MV-4-11 (cell line): ENCODE measurements around the gene NADK.
"Not testable (repeated sequence)": the region's sequence is repeated elsewhere in the genome, so short reads cannot be mapped to it uniquely, and the experiment has no call there.

ENCODE experiments used
- DNase-seq: peaks from one replicate; lab custom pipeline; 2025; lab: John Stamatoyannopoulos, UW

The NADK gene

GRCh38 chr1:1746566-1746909 is 31.7 kb downstream of the NADK start:
- not testable (repeated sequence) for DNase-seq

- DNase-seq, result peak; percentile 79
These were observed 32.4 kb downstream of the NADK start for GRCh38 chr1:1745651-1746565.

GRCh38 chr1:1742529-1742928 is 35.7 kb downstream of the NADK start:
- not testable (repeated sequence) for DNase-seq

GRCh38 chr1:1741013-1741412 is 37.3 kb downstream of the NADK start:
- DNase-seq, result peak; percentile 46

GRCh38 chr1:1738799-1739337 is 39.4 kb downstream of the NADK start:
- not testable (repeated sequence) for DNase-seq

- DNase-seq, result not testable (repeated sequence)
These were observed 40.3 kb downstream of the NADK start for GRCh38 chr1:1737675-1738590.

GRCh38 chr1:1732381-1732780 is 45.9 kb downstream of the NADK start:
- DNase-seq, result no peak

GRCh38 chr1:1730870-1731269 is 47.4 kb downstream of the NADK start:
- DNase-seq, result no peak

DNA sequence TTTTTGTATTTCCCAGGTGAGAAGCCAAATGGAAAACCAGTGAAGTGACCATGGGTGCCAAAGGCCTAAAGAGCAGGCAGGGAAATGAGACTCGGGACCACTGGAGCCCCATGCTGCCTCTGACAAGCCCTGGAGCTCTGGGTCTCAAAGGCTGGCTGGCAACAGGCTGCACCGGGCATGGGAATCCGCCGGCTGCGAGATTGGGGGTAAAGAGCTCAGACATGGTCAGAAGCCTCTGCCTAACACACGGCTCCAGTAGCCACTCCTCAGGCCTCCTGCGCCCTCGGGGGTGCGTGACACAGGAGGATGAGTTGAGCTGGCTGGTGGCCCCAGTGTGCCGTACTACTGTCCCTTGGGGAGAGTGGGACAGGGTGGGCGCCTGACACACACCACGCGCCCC is 48.0 kb downstream of the NADK start:
- not testable (repeated sequence) for DNase-seq

- not testable (repeated sequence) for DNase-seq
These were observed 49.0 kb downstream of the NADK start for GRCh38 chr1:1729116-1729816.

DNA sequence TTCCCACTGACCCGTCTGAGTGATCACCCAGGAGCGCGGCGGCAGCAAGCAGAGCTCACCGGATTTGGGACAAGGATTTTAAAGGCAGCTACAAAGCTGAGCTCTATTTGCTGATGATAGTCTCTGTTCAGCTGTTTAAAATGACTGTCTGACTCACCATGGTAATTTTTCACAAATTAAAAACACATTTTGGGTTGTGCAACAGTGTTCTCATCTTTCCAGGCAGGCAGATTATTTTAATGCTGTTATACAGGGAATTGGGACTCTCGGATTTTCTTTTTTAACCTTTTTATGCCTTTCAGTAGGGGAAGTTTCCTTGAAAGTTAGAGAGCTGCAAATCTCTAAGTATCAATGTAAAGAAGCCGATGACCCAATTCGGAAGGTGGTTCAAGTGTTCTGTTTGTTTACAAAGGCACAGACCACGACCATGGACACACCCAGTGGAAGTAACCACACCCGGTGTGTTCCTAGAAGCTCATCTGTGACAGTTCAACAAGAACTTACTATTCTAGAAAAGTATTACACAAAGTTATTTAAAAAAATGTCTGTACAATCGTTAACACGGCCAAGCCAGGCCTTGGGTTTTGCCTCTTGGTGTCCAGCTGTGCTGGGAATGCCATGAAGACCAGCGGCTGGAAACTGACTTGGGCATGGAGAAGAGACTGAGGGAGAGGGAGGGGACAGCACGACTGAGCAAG is 49.8 kb downstream of the NADK start:
- DNase-seq, result peak; percentile 55

- not testable (repeated sequence) for DNase-seq
These were observed 51.1 kb downstream of the NADK start for GRCh38 chr1:1727131-1727651.

DNA sequence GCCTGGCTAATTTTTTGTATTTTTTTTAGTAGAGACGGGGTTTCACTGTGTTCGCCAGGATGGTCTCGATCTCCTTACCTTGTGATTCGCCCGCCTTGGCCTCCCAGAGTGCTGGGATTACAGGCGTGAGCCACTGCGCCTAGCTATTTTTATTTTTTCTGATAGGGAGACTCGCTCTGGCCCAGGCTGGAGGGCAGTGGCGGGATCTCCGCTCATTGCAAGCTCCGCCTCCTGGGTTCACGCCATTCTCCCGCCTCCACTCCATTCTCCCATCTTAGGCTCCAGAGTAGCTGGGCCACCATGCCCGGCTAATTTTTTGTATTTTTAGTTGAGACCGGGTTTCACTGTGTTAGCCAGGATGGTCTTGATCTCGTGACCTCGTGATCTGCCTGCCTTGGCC is 52.2 kb downstream of the NADK start:
- not testable (repeated sequence) for DNase-seq

GRCh38 chr1:1724035-1724864 is 54.0 kb downstream of the NADK start, which contains the start of gene CDK11A:
TSS of gene CDK11A (minus strand) at chr1:1724357. CDS start at chr1:1722818, 1,539 bp downstream.
- peak; percentile 99 for DNase-seq

GRCh38 chr1:1721201-1721600 is 57.1 kb downstream of the NADK start:
- DNase-seq, result no peak

- not testable (repeated sequence) for DNase-seq
These were observed 63.0 kb downstream of the NADK start for GRCh38 chr1:1715109-1715883.

DNA sequence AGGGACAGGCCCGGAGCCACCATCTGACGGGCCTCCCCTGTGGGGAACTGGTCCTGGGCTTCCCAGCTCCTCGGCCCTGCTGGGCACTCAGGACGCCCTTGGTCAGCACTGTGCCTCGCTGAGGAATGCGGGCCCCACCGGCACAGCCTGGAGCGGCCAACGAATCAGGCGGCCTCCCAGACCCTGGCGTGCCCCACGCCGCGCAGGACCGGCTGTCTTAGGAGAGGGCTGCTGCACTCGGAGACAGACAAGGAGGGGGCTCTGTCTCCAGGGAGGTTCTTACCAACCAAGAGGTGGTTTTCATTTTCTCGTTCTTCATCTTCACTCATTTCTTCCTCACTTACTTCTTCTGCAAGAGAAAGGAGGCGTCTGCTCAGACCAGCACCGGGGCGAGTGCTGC is 70.4 kb downstream of the NADK start:
- DNase-seq, result not testable (repeated sequence)

DNA sequence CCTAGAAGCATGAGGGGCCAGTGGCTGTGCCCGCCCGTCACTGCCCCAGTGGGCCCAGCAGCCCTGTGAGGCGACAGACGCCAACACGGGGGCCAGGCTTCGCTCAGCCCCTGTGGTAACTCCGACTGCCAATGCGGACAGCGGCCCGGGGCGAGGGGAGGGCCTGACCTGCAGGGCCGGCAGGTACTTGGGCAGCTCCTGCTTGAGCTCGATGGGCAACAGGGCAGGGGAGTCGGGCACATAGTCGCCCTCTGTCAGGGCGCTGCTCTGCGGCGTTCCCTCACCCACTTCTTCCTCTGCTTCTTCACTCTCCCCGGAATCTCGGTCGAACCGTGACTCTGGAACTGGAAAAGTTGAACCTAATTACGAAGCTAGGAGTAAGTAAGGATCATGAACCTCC is 71.0 kb downstream of the NADK start:
- DNase-seq, result not testable (repeated sequence)

DNA sequence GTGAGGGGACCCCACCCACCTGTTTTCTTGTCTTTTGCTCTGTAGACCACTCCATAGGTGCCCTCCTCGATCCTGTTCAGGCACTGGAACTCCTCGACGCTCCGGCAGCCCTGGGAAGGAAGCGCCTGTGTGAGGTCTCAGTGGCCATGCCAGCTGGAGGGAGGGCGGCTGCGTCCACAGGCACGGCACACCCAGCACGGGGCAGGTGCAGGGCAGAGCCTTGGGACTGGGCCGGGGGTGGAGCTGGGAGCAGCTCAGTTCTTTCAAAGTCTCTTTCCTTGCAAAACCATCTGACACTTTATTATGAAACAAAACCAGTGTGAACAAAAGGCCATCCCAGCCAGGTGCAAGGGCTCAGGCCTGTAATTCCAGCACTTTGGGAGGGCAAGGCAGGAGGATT is 72.6 kb downstream of the NADK start:
- DNase-seq, result not testable (repeated sequence)
